Suprapubic skin (tissue), 4 donors: Measurements from ENCODE around the gene URI1.

Experiments used
- POLR2A ChIP-seq, 2 donors: fragments of 450-650 bp; IDR thresholded peaks; one replicate each; pipeline ENCODE4 v1.6.1; 2017; ENCODE audit warnings: antibody characterized with exemption in 2 of 2, mild to moderate bottlenecking in 2 of 2, moderate library complexity in 2 of 2
- POLR2AphosphoS5 ChIP-seq, 3 donors: sonication (generic); formaldehyde crosslinking; IDR thresholded peaks; one replicate each; pipeline ENCODE4 v1.6.1; 2017; ENCODE audit warnings: antibody characterized with exemption in 3 of 3
- TF ChIP-seq, protein P1 (sequence below), 2 donors: fragments of 200-600 bp in 1 of 2; fragments of 450-650 bp in 1 of 2; sonication (generic) in 1 of 2; IDR thresholded peaks; one replicate each; pipeline ENCODE4 v1.5.1; 2016 to 2019; ENCODE audit warnings: antibody characterized with exemption in 2 of 2, mild to moderate bottlenecking in 1 of 2, moderate library complexity in 1 of 2

- TF ChIP-seq POLR2A (IDR thresholded peaks at IDR 0.05) (no peak), POLR2AphosphoS5 (IDR thresholded peaks at IDR 0.05) (no peak)
- TF ChIP-seq, protein P1, sequence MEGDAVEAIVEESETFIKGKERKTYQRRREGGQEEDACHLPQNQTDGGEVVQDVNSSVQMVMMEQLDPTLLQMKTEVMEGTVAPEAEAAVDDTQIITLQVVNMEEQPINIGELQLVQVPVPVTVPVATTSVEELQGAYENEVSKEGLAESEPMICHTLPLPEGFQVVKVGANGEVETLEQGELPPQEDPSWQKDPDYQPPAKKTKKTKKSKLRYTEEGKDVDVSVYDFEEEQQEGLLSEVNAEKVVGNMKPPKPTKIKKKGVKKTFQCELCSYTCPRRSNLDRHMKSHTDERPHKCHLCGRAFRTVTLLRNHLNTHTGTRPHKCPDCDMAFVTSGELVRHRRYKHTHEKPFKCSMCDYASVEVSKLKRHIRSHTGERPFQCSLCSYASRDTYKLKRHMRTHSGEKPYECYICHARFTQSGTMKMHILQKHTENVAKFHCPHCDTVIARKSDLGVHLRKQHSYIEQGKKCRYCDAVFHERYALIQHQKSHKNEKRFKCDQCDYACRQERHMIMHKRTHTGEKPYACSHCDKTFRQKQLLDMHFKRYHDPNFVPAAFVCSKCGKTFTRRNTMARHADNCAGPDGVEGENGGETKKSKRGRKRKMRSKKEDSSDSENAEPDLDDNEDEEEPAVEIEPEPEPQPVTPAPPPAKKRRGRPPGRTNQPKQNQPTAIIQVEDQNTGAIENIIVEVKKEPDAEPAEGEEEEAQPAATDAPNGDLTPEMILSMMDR (IDR thresholded peaks at IDR 0.05): no peak
Observed at GRCh38 chr19:29917911-29918310, 24.1 kb upstream of the URI1 start.
